ENCODE measurements around the gene GPR171. TPM values are rescaled to one million over a fixed set of nuclear protein-coding genes. Genes with fewer than 3 reads are reported as not detected.

GPR171 gene
- total and polyA plus RNA-seq, 2 of the 13 experiments (the other 11 are each of a cell fraction or from before 2014, with no cell fraction given): not detected

GRCh38 chr3:151197981-151198767, 4.8 kb downstream of the GPR171 start (continued):
- TF ChIP-seq ZNF407 (CRISPR knock-in tag; IDR thresholded peaks at IDR 0.05; ENCODE audit: not compliant biosample characterization) (no peak), POLR2AphosphoS5 (IDR thresholded peaks at IDR 0.05; ENCODE audit: low read depth, low read length) (no peak), RXRA (CRISPR knock-in tag; IDR thresholded peaks at IDR 0.05) (peak; percentile 75; the same call in 1 of the 2 replicates), NRL (CRISPR knock-in tag; IDR thresholded peaks at IDR 0.05; ENCODE audit: borderline replicate concordance) (no peak), PAWR (CRISPR knock-in tag; IDR thresholded peaks at IDR 0.05; ENCODE audit: borderline replicate concordance) (no peak), ZNF362 (CRISPR knock-in tag; IDR thresholded peaks at IDR 0.05; ENCODE audit: borderline replicate concordance) (peak; percentile 60; the same call in 1 of the 2 replicates), SETDB1 (CRISPR knock-in tag; IDR thresholded peaks at IDR 0.05; ENCODE audit: borderline replicate concordance) (no peak), DBP (CRISPR knock-in tag; IDR thresholded peaks at IDR 0.05; ENCODE audit: not compliant biosample characterization) (no peak), DDIT3 (CRISPR knock-in tag; IDR thresholded peaks at IDR 0.05) (peak; percentile 84; the same call in 1 of the 2 replicates), ZNF605 (CRISPR knock-in tag; IDR thresholded peaks at IDR 0.05) (peak; percentile 37; the same call in 1 of the 2 replicates), BCLAF1 (IDR thresholded peaks at IDR 0.05) (no peak), ELK4 (CRISPR knock-in tag; IDR thresholded peaks at IDR 0.05; ENCODE audit: borderline replicate concordance) (no peak), CEBPG (CRISPR knock-in tag; IDR thresholded peaks at IDR 0.05) (peak; percentile 99)

Data from HepG2 (cell line).